GM23338 (cell line): Measurements from ENCODE around the gene ARL17A. TPM values are rescaled to one million over a fixed set of nuclear protein-coding genes. Genes with fewer than 3 reads are reported as not detected.
A peak's percentile ranks its signal among the peaks of the same experiment; 100 is the strongest.
"Not testable (repeated sequence)": the region's sequence is repeated elsewhere in the genome, so short reads cannot be mapped to it uniquely, and the experiment has no call there.

Experiments used
- ATAC-seq: fragments of 200-7000 bp; cut with Tn5 transposase; 3 replicates; pipeline ENCODE4 v1.9.1; 2020
- DNase-seq: peaks from one replicate; pipeline ENCODE4 v3.0.0-alpha.2; 2015; ENCODE audit warnings: low spot score
- H2AFZ ChIP-seq: fragments of 200-600 bp; sonication (generic); 2 replicates; pipeline ENCODE4 v1.8.0; 2016; ENCODE audit warnings: antibody characterized with exemption, mild to moderate bottlenecking, moderate library complexity
- H3F3A ChIP-seq: fragments of 200-600 bp; sonication (generic); replicated peaks from 2 replicates; pipeline ENCODE4 v1.8.0; 2017; ENCODE audit warnings: antibody characterized with exemption, mixed run types, low read depth
- H3K27ac ChIP-seq: fragments of 200-600 bp; sonication (generic); 2 replicates; pipeline ENCODE4 v1.6.1; 2016; ENCODE audit warnings: low read depth
- H3K27me3 ChIP-seq: fragments of 200-600 bp; sonication (generic); 2 replicates; pipeline ENCODE4 v1.8.0; 2016; ENCODE audit warnings: mild to moderate bottlenecking, mixed run types, moderate library complexity; ENCODE audit not compliant: insufficient read depth
- H3K36me3 ChIP-seq: fragments of 200-600 bp; sonication (generic); 2 replicates; pipeline ENCODE4 v1.8.0; 2016; ENCODE audit warnings: mild to moderate bottlenecking; ENCODE audit not compliant: insufficient read depth
- H3K4me1 ChIP-seq: fragments of 200-600 bp; sonication (generic); 2 replicates; pipeline ENCODE4 v1.8.0; 2016; ENCODE audit warnings: mild to moderate bottlenecking, moderate library complexity; ENCODE audit not compliant: insufficient read depth
- H3K4me2 ChIP-seq: fragments of 200-600 bp; sonication (generic); 2 replicates; pipeline ENCODE4 v1.7.1; 2017; ENCODE audit warnings: mixed run types
- H3K4me3 ChIP-seq: fragments of 200-600 bp; sonication (generic); 2 replicates; pipeline ENCODE4 v1.6.1; 2016; ENCODE audit warnings: mixed run types
- H3K79me2 ChIP-seq: fragments of 200-600 bp; sonication (generic); replicated peaks from 2 replicates; pipeline ENCODE4 v1.8.0; 2017; ENCODE audit warnings: mild to moderate bottlenecking; ENCODE audit not compliant: insufficient read depth
- H3K9me2 ChIP-seq: fragments of 200-600 bp; sonication (generic); 2 replicates; pipeline ENCODE4 v1.8.0; 2017; ENCODE audit not compliant: insufficient read depth
- H4K20me1 ChIP-seq: fragments of 200-600 bp; sonication (generic); replicated peaks from 2 replicates; pipeline ENCODE4 v1.8.0; 2017; ENCODE audit warnings: mild to moderate bottlenecking; ENCODE audit not compliant: insufficient read depth
- H3K27ac Mint-ChIP-seq: 2 replicates; pipeline ENCODE4 v1.8.0; 2020; ENCODE audit warnings: inconsistent platforms, mild to moderate bottlenecking, moderate library complexity, mixed read lengths
- H3K27me3 Mint-ChIP-seq: 3 replicates; pipeline ENCODE4 v1.8.0; 2022; ENCODE audit warnings: low read depth, mild to moderate bottlenecking, moderate library complexity, mixed read lengths, inconsistent platforms; ENCODE audit not compliant: insufficient read depth, poor library complexity
- H3K36me3 Mint-ChIP-seq: 3 replicates; pipeline ENCODE4 v1.8.0; 2021; ENCODE audit warnings: low read depth, mild to moderate bottlenecking, inconsistent platforms, moderate library complexity, mixed read lengths
- H3K4me1 Mint-ChIP-seq: 3 replicates; pipeline ENCODE4 v1.8.0; 2020; ENCODE audit warnings: mild to moderate bottlenecking, inconsistent platforms, mixed read lengths
- H3K4me3 Mint-ChIP-seq: 3 replicates; pipeline ENCODE4 v1.8.0; 2021; ENCODE audit warnings: moderate library complexity, mild to moderate bottlenecking, inconsistent platforms, mixed read lengths
- H3K9me3 Mint-ChIP-seq: 3 replicates; pipeline ENCODE4 v1.8.0; 2020; ENCODE audit warnings: moderate library complexity, mild to moderate bottlenecking, inconsistent platforms, mixed read lengths
- long read RNA-seq: library from polyadenylated mRNA; unstranded; transcript quantifications from one replicate; pipeline ENCODE4 v2.0.0, GENCODE V29; 2020; ENCODE audit not compliant: unreplicated experiment
- polyA plus RNA-seq: library from polyadenylated mRNA; unstranded; fragments of >200 nt; fragmentation: Nextera tagmentation; extraction: Ambion mirVana; gene quantifications from 2 replicates; pipeline ENCODE4 v1.2.1, GENCODE V29; 2016
- total RNA-seq: library from RNA; depleted of rRNA; stranded (reverse); fragments of >200 nt; shearing (Covaris generic); gene quantifications from 2 replicates; pipeline ENCODE4 v1.2.3, GENCODE V29; 2014; rRNA removed

The ARL17A gene
- total RNA-seq (24.4 and 47.1 TPM in 2 replicates), polyA plus RNA-seq (21.0 and 23.6 TPM in 2 replicates)
- long read RNA-seq, partial matches to known transcripts = 1 of 8 reads
- long read RNA-seq, other reads (novel, unspliced or antisense) = 5 of 8 reads

DNA sequence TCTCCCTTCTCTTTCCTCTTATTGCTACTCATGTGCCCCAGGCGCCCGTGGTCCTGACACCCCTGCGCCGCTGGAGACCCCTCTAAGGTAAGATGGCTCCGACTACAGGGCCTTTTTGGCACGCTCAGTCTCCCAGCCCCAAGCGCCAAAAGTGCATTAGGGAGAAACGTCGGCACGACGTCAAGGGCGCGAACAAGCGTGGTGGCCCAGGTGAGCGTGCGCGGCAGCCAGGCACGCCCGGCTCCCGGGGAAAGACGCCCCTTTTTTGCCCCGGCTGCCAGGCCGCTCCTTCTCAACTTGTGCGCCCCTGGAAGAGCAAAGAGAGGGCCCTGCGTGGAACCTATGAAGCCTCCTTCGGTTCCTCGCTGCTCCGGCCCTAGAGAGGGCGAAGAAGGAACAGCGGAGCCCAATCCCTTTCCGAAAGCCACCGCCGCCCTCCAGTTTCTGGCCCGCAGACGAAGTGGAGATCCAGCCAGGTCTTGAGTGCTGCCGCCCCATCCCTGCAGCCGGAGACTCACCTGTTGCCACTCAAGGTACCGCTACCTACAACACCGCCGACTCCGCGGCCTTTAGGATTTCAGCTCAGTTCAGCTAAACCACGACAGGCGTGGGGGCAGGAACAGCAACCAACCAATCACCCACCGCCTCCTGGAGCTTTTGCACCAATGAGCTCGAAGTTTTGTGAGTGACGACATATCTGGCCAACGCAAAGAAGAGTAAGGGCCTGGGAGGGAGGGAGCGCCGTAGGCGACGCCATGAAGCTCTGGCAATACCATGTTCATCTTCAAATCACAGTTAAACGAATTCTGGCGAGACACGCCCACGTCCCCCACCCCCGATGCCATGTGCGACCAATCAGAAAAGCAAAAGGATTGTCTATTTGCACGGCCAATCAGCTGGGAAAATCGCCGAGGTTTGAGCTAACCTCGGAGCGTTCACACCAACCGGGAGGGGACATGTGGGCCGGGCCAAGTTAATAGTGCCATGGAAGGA lies at the start of gene ARL17A:
Gene ARL17A, minus strand, starts transcription at position 609 of the 993 bp plus-strand sequence. CDS start 3,369 bp downstream, outside the sequence.
- not testable (repeated sequence) for H3K4me1 Mint-ChIP-seq, H3K27me3 ChIP-seq, H3K79me2 ChIP-seq, DNase-seq, H3K9me3 Mint-ChIP-seq, H3K4me2 ChIP-seq, H3K27me3 Mint-ChIP-seq, H3K27ac ChIP-seq, H3F3A ChIP-seq, H3K9me2 ChIP-seq, H2AFZ ChIP-seq, H3K27ac Mint-ChIP-seq, H3K36me3 ChIP-seq, H3K36me3 Mint-ChIP-seq, H3K4me1 ChIP-seq, H4K20me1 ChIP-seq
- H3K4me3 Mint-ChIP-seq = peak within 1 kb of the TSS; percentile 48; the same call in 2 of the 3 replicates
- peak; percentile 88 for ATAC-seq
- H3K4me3 ChIP-seq = peak within 1 kb of the TSS; percentile 37; the same call in 1 of the 2 replicates

DNA sequence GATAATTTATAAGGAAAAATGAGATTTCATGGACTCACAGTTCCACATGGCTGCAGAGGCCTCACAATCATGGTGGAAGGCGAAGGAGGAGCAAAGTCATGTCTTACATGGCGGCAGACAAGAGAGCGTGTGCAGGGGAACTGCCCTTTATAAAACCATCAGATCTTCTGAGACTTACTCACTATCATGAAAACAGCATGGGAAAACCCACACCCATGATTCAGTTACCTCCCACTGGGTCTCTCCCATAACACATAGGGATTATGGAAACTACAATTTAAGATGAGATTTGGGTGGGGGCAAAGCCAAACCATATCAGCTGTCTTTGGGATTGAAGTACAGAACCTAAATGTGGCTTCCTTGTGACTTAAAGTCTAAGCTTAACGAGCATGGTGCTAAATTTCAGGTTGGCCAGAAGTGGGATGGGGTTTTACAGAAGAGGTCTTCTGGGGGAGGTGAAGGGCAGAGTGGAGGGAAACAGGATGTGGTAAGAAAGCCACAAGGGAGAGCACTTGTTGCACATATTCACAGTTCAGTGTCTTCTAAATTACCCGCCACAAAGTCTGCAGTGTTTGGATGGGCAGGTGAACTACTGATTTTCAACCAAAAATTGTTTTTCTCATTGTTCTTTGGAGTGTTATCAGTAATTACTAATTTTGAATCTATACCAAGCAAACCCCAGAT lies 49.4 kb upstream of the ARL17A start:
- H3K36me3 Mint-ChIP-seq, H3F3A ChIP-seq, H3K27me3 ChIP-seq, DNase-seq, H3K4me2 ChIP-seq, H3K27ac Mint-ChIP-seq, H3K4me1 ChIP-seq, H3K79me2 ChIP-seq, ATAC-seq, H3K27ac ChIP-seq, H4K20me1 ChIP-seq, H2AFZ ChIP-seq, H3K4me3 ChIP-seq, H3K4me1 Mint-ChIP-seq, H3K36me3 ChIP-seq, H3K9me3 Mint-ChIP-seq, H3K27me3 Mint-ChIP-seq, H3K9me2 ChIP-seq, H3K4me3 Mint-ChIP-seq: not testable (repeated sequence)

DNA sequence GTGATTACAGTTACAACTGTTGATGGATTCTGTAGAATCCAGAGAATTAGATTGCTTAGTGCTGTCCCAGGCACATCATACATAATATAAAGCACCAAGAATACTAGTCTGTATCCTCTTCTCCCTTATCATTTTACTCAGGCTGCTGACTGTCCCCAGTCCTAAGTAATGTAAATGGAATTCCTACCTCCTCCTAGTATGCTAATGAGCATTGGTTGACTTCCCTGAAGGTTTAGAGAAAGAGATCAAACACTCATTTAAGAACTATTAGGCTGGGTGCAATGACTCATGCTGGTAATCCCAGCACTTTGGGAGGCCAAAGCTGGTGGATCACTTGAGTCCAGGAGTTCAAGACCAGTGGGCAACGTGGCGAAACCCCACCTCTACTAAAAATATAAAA lies 48.0 kb upstream of the ARL17A start:
- peak; percentile 95 for ATAC-seq

DNA sequence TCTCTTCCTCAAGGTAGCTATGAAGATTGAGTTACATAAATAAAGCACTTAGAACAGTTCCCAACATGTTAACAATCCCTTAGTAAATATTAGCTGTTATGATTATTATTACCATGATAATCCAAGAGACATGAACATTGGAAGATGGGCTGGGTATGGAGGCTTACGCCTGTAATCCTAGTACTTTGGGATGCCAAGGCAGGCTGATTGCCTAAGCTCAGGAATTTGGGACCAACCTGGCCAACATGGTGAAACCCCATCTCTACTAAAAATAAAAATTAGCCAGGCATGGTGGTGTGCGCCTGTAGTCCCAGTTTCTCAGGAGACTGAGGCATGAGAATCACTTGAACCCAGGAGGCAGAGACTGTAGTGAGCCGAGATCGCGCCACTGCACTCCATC lies 45.2 kb upstream of the ARL17A start:
- H3K4me1 ChIP-seq, H3K4me2 ChIP-seq, H4K20me1 ChIP-seq, H3K36me3 Mint-ChIP-seq, H3K27me3 ChIP-seq, H2AFZ ChIP-seq, H3K36me3 ChIP-seq, H3F3A ChIP-seq, H3K4me1 Mint-ChIP-seq, H3K9me3 Mint-ChIP-seq, H3K27ac Mint-ChIP-seq, DNase-seq, H3K4me3 ChIP-seq, H3K4me3 Mint-ChIP-seq, H3K9me2 ChIP-seq, H3K79me2 ChIP-seq, H3K27ac ChIP-seq, ATAC-seq, H3K27me3 Mint-ChIP-seq: not testable (repeated sequence)

More for the DNA sequence above, 48.0 kb upstream of the ARL17A start:
- H4K20me1 ChIP-seq, H3K27ac ChIP-seq, H2AFZ ChIP-seq, H3K9me2 ChIP-seq, H3K27me3 ChIP-seq, H3F3A ChIP-seq, H3K4me1 ChIP-seq, H3K4me1 Mint-ChIP-seq, H3K4me3 ChIP-seq, H3K27me3 Mint-ChIP-seq, H3K36me3 Mint-ChIP-seq, H3K79me2 ChIP-seq, DNase-seq, H3K27ac Mint-ChIP-seq, H3K4me2 ChIP-seq, H3K4me3 Mint-ChIP-seq, H3K9me3 Mint-ChIP-seq, H3K36me3 ChIP-seq: not testable (repeated sequence)

DNA sequence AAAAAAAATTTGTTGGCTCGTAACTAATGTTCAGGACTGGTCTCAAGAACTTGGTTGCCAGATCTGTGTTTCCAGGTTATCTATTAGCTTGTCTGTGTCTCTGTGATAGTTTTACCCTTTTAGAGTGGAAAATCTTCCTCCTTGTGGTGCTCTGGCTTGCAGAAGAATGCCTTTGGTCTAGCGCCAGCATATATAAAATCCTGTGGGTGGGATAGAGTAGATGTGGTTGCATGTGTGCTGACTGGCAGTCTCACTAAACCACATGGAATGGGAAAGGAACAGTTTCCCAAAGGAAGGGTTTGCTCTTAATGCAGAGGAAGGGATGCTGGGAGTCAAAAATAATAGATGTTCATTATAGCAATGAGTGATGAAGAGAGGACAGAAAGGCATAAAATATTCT lies 44.3 kb upstream of the ARL17A start:
- not testable (repeated sequence) for H3F3A ChIP-seq, H2AFZ ChIP-seq, H3K4me2 ChIP-seq, H3K27ac Mint-ChIP-seq, H3K9me3 Mint-ChIP-seq, H3K4me3 ChIP-seq, H3K36me3 Mint-ChIP-seq, H3K4me1 Mint-ChIP-seq, H3K36me3 ChIP-seq, H3K9me2 ChIP-seq, H4K20me1 ChIP-seq, H3K4me1 ChIP-seq, H3K27me3 Mint-ChIP-seq, H3K27ac ChIP-seq, DNase-seq, ATAC-seq, H3K27me3 ChIP-seq, H3K4me3 Mint-ChIP-seq, H3K79me2 ChIP-seq

DNA sequence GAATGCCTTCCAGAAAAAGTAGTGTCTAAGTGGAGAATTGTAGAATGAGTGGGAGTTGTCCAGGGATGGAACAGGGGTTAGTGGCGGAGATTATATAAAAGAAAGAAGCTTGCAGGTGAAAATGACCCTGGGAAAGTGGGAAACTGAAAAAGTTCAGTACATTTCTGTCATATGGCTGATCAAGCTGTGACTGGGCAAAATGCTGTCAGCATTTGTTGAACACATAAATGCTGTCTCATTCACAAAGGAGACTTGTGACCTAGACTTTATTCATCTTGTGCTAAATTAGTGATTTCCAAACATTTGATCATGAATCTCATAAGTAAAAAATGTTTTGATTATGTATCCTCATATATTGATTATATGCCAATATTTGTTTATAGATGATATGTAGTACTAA lies 39.5 kb upstream of the ARL17A start:
- H4K20me1 ChIP-seq, H2AFZ ChIP-seq, H3K4me3 ChIP-seq, H3K9me2 ChIP-seq, ATAC-seq, H3K79me2 ChIP-seq, H3K27ac ChIP-seq, H3K4me3 Mint-ChIP-seq, H3K4me2 ChIP-seq, H3K4me1 Mint-ChIP-seq, H3K27ac Mint-ChIP-seq, H3K36me3 ChIP-seq, H3K27me3 ChIP-seq, H3K27me3 Mint-ChIP-seq, H3F3A ChIP-seq, DNase-seq, H3K9me3 Mint-ChIP-seq, H3K36me3 Mint-ChIP-seq, H3K4me1 ChIP-seq: not testable (repeated sequence)
